ENCODE measurements around the gene RAB39A.
"Not testable (repeated sequence)": the region's sequence is repeated elsewhere in the genome, so short reads cannot be mapped to it uniquely, and the experiment has no call there.

RAB39A gene

DNA sequence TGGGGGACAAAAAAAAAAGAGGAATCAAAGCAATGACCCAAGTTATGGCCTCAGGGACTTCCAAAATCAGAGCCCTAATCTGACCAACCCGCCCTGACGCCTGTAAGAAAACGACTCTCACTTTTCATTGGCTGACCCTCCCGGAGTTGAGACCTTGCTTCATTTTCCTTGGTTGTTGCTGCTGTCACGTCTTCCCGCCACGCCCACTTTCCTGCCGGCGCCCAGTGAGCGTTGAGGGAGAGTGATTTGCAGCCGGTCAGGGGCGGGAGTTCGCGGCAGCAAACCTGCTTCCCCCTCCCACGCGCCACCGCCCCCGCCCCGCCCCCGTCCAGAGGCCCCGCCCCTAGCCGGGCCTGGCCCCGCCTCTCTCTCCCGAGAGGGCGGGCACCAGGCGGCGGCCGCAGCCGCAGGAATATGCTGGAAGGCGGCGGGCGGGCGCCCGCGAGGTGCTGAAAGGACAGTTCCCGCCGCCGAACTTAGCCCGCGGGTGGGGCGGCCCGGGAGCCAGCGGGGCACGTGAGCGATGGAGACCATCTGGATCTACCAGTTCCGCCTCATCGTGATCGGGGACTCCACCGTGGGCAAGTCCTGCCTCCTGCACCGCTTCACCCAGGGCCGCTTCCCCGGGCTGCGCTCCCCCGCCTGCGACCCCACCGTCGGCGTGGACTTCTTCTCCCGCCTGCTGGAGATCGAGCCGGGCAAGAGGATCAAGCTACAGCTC, at the start of gene RAB39A:
RAB39A (plus strand) TSS at position 403 of the 721 bp plus-strand sequence; CDS start at position 524, 121 bp downstream.
- peak within 1 kb of the TSS; percentile 80 for H3K4me3 Mint-ChIP-seq
- H3K27me3 Mint-ChIP-seq = peaks cover 31% of the 10 kb centered on the region
- H3K27ac Mint-ChIP-seq = no peak within 1 kb of the TSS

GRCh38 chr11:107881471-107881870, 46.8 kb upstream of the RAB39A start:
- H3K27ac Mint-ChIP-seq; H3K36me3 Mint-ChIP-seq; H3K9me3 Mint-ChIP-seq (ENCODE audit: low read depth); H3K4me1 Mint-ChIP-seq (ENCODE audit: low read depth); H3K4me3 Mint-ChIP-seq; H3K27me3 Mint-ChIP-seq: not testable (repeated sequence)

More for the DNA sequence above, at the start of gene RAB39A:
- Mint-ChIP-seq H3K9me3 (ENCODE audit: low read depth) (no peaks in the 10 kb centered on the region), H3K4me1 (ENCODE audit: low read depth) (peaks cover 11% of the 10 kb centered on the region), H3K36me3 (no peaks in the 10 kb centered on the region)

GRCh38 chr11:107882095-107882820, 46.0 kb upstream of the RAB39A start:
- H3K27me3 Mint-ChIP-seq = peaks cover 7% of the 10 kb centered on the region
- H3K9me3 Mint-ChIP-seq (ENCODE audit: low read depth) = no peaks in the 10 kb centered on the region
- no peaks in the 10 kb centered on the region for H3K4me1 Mint-ChIP-seq (ENCODE audit: low read depth)
- no peak overlapping the region for H3K27ac Mint-ChIP-seq
- H3K36me3 Mint-ChIP-seq = no peaks in the 10 kb centered on the region
- H3K4me3 Mint-ChIP-seq = no peak overlapping the region

- Mint-ChIP-seq H3K27me3 (peaks cover under 1% of the 10 kb centered on the region), H3K4me3 (no peak overlapping the region), H3K27ac (no peak overlapping the region), H3K4me1 (ENCODE audit: low read depth) (no peaks in the 10 kb centered on the region), H3K36me3 (no peaks in the 10 kb centered on the region), H3K9me3 (ENCODE audit: low read depth) (no peaks in the 10 kb centered on the region)
Observed at GRCh38 chr11:107898270-107898669, 30.0 kb upstream of the RAB39A start.

DNA sequence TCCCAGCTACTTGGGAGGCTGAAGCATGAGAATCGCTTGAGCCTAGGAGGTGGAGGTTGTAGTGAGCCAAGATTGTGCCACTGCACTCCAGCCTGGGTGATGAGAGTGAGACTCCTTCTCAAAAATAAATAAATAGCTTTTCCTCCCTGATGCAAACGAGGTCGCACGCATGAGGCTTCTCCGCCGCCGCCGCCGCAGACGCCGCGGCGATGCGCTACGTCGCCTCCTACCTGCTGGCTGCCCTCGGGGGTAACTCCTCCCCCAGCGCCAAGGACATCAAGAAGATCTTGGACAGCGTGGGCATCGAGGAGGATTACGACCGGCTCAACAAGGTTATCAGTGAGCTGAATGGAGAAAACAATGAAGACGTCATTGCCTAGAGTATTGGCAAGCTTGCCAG, 20.0 kb upstream of the RAB39A start:
- Mint-ChIP-seq H3K9me3 (ENCODE audit: low read depth) (no peaks in the 10 kb centered on the region), H3K4me3 (no peak overlapping the region), H3K27me3 (peaks cover 6% of the 10 kb centered on the region), H3K4me1 (ENCODE audit: low read depth) (no peaks in the 10 kb centered on the region), H3K27ac (no peak overlapping the region), H3K36me3 (no peaks in the 10 kb centered on the region)

- H3K4me3 Mint-ChIP-seq; H3K27me3 Mint-ChIP-seq; H3K4me1 Mint-ChIP-seq (ENCODE audit: low read depth); H3K9me3 Mint-ChIP-seq (ENCODE audit: low read depth); H3K27ac Mint-ChIP-seq; H3K36me3 Mint-ChIP-seq: not testable (repeated sequence)
Observed at GRCh38 chr11:107912415-107912814, 15.8 kb upstream of the RAB39A start.

GRCh38 chr11:107915229-107915628, 13.0 kb upstream of the RAB39A start:
- Mint-ChIP-seq H3K36me3 (no peaks in the 10 kb centered on the region), H3K4me3 (no peak overlapping the region), H3K27ac (no peak overlapping the region), H3K9me3 (ENCODE audit: low read depth) (no peaks in the 10 kb centered on the region), H3K27me3 (peaks cover 7% of the 10 kb centered on the region), H3K4me1 (ENCODE audit: low read depth) (no peaks in the 10 kb centered on the region)

DNA sequence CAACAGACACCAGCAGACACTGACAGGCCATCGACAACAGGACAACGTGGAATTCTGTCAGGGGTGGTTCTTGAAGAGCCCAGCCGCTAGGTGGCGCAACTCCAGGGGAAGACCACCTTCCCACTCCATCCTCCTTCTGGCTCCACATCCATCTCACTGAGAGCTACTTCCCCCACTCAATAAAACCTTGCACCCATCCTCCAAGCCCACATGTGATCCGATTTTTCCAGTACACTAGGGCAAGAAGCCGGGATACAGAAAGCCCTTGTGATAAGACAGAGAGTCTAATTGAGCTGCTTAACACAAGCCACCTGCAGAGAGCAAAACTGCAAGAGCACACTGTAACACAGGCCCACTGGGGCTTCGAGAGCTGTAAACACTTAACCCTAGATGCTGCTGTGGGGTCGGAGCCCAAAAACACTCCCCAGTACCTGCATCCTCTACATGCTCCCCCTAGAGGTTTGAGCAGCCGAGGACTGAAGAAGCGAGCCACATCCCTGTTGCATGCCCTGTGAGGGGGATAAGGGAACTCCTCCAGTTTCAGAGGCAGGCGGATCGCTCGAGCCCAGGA, 11.5 kb upstream of the RAB39A start:
- H3K27ac Mint-ChIP-seq = no peak overlapping the region
- no peak overlapping the region for H3K4me3 Mint-ChIP-seq
- peaks cover 7% of the 10 kb centered on the region for H3K27me3 Mint-ChIP-seq
- no peaks in the 10 kb centered on the region for H3K9me3 Mint-ChIP-seq (ENCODE audit: low read depth)
- no peaks in the 10 kb centered on the region for H3K36me3 Mint-ChIP-seq
- H3K4me1 Mint-ChIP-seq (ENCODE audit: low read depth) = no peaks in the 10 kb centered on the region

DNA sequence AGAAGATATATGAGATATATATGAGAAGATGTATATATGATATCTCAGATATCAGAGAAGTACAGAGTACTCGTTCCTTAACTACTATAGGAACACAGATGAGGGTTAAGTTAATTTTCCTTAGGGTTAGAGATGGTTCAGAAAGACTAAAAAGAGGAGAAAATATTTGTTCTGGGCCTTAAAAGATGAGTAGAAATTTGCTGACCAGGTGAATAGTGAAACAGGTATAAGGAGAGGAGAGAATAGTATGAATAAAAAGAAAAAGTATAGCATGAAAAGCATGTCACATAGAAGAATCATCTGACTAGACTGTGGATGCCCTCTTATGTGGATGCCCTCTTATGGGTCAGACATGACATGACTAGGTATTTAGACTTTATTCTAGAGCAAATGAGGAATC, 6.3 kb upstream of the RAB39A start:
- Mint-ChIP-seq H3K36me3 (no peaks in the 10 kb centered on the region), H3K27ac (no peak overlapping the region), H3K4me3 (no peak overlapping the region), H3K9me3 (ENCODE audit: low read depth) (no peaks in the 10 kb centered on the region), H3K4me1 (ENCODE audit: low read depth) (peaks cover under 1% of the 10 kb centered on the region), H3K27me3 (peaks cover 31% of the 10 kb centered on the region)

DNA sequence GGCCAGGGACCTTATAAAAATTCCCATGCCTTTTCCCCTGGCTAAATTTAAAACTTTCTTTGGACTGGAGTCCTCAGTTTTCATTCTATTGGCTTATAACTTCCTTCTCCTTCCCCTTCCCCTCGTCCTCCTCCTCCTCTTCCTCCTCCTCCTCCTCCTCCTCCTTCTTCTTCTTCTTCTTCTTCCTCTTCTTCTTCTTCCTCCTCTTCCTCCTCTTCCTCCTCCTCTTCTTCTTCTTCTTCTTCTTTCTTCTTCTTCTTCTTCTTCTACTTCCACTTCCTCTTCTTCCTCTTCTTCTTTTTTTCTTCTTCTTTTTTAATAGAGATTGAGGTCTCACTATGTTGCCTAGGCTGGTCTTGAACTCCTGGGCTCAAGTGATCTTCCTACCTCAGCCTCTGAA, 4.7 kb upstream of the RAB39A start:
- H3K4me1 Mint-ChIP-seq (ENCODE audit: low read depth); H3K9me3 Mint-ChIP-seq (ENCODE audit: low read depth); H3K4me3 Mint-ChIP-seq; H3K27ac Mint-ChIP-seq; H3K36me3 Mint-ChIP-seq: not testable (repeated sequence)
- peaks cover 33% of the 10 kb centered on the region for H3K27me3 Mint-ChIP-seq

GRCh38 chr11:107924306-107924705, 3.9 kb upstream of the RAB39A start:
- H3K27ac Mint-ChIP-seq = no peak overlapping the region
- H3K4me1 Mint-ChIP-seq (ENCODE audit: low read depth) = peaks cover 11% of the 10 kb centered on the region
- no peak overlapping the region for H3K4me3 Mint-ChIP-seq
- no peaks in the 10 kb centered on the region for H3K36me3 Mint-ChIP-seq
- no peaks in the 10 kb centered on the region for H3K9me3 Mint-ChIP-seq (ENCODE audit: low read depth)
- H3K27me3 Mint-ChIP-seq = peaks cover 35% of the 10 kb centered on the region

GRCh38 chr11:107927559-107927958, 689 bp upstream of the RAB39A start:
- Mint-ChIP-seq H3K4me3 (peak overlapping the region; percentile 57), H3K27ac (no peak overlapping the region)

DNA sequence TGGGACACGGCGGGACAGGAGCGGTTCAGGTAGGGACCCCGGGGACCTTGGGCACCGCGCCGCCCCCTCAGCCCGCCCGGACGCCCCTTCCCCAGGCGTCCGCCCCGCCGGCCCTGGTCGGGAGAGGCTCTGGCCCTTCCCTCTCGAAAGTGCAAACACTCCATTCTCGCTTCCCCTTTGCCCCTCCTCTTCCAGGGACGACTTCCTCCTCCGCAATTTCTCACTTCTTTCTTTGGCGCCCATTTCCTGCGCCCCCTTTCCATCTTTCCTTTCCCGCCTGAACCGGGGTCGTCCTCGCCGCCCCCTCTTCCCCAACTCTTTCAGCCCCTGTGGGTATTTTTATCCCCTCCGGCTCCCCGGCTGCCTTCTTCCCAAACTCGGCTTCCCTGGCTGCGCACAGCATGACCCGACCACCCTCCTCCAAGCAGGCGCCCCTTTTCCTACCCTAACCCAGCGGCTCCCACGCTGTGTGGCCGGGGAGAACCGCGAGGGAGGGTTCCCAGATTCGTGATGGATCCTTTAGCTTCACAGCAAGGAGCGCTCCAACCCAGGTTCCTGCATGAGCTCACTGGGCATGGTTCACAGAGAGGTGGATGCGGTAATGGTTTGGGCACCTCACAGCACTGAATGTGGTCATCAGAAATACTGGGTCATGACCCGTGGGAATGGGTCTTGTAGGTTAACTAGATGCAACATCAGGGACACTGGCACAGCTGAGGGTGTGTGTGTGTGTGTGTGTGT, 689 bp downstream of the RAB39A start:
- peak overlapping the region; percentile 80 for H3K4me3 Mint-ChIP-seq
- H3K27ac Mint-ChIP-seq = no peak overlapping the region
- no peaks in the 10 kb centered on the region for H3K36me3 Mint-ChIP-seq
- H3K9me3 Mint-ChIP-seq (ENCODE audit: low read depth) = no peaks in the 10 kb centered on the region
- peaks cover 11% of the 10 kb centered on the region for H3K4me1 Mint-ChIP-seq (ENCODE audit: low read depth)
- H3K27me3 Mint-ChIP-seq = peaks cover 27% of the 10 kb centered on the region

More at GRCh38 chr11:107927559-107927958, 689 bp upstream of the RAB39A start:
- Mint-ChIP-seq H3K4me1 (ENCODE audit: low read depth) (peaks cover 11% of the 10 kb centered on the region), H3K27me3 (peaks cover 36% of the 10 kb centered on the region), H3K36me3 (no peaks in the 10 kb centered on the region), H3K9me3 (ENCODE audit: low read depth) (no peaks in the 10 kb centered on the region)

DNA sequence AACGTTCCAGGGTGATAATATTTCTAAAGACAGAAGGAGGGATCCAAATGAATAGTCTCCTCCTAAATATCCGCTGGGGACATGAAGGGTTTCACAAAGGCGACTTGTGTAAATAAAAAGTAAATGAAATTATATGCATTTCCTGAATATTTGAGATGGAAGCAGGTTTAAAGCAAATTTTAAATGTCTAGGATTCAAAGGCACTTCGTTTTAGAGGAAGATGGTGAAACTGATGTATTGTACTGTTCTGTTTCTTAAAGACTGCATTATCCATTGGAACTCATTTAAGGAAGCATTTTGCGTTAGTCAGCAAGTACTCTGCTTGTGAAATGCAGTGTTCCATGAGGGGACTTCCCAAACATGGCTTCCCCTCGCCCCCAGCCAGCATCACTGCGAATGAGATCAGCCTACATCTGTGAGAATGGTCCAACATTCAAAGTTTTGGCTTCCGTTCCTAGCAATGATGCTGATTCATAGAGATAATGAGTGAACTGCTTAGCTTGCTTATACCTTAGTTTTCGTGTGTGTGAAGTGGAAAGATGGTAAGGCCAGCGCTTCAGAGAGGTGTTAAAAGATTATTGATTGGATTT, 1.5 kb downstream of the RAB39A start:
- Mint-ChIP-seq H3K27ac (no peak overlapping the region), H3K4me1 (ENCODE audit: low read depth) (peaks cover 11% of the 10 kb centered on the region), H3K36me3 (no peaks in the 10 kb centered on the region), H3K9me3 (ENCODE audit: low read depth) (no peaks in the 10 kb centered on the region), H3K4me3 (peak overlapping the region; percentile 80), H3K27me3 (peaks cover 22% of the 10 kb centered on the region)

All from activated naive CD8-positive, alpha-beta T cell (primary cell).